ENCODE data around the gene HPX. TPM values are rescaled to one million over a fixed set of nuclear protein-coding genes. Genes with fewer than 3 reads are reported as not detected.
"Not testable (repeated sequence)": the region's sequence is repeated elsewhere in the genome, so short reads cannot be mapped to it uniquely, and the experiment has no call there.

HPX gene
- total RNA-seq, 1 donor from 2014 or later = 1.2 TPM

DNA sequence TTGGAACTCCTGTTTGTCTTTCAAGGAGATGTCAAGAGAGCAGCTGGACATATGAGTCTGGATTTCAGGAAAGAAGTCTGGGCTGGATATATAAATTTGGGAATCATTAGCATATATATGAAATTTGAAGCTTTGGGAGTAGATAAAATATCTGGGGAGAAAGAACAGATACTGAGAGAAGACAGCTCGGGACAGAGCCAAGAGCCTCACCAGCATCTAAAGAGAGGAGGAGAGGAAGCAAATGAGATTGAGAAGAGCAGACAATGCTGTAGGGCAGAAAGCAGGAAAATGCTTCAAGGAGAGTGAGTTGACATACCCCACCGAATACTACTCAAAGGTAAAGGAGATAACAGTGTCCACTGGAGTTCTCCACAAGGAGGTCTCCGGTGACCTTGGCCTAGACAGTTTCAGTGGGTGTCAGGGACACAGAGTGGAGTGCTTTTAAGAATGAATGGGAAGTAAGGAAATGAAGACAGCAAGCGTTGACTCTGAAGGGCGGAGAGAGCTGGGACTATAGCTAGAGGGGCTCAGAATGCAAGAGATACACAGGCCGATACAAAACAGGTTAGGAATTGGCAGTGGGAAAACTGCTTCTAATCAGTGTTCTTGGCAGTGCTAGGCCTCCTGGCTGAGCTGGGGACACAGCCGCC, 22.8 kb downstream of the HPX start:
- no peak for DNase-seq (ENCODE audit: low spot score)

DNA sequence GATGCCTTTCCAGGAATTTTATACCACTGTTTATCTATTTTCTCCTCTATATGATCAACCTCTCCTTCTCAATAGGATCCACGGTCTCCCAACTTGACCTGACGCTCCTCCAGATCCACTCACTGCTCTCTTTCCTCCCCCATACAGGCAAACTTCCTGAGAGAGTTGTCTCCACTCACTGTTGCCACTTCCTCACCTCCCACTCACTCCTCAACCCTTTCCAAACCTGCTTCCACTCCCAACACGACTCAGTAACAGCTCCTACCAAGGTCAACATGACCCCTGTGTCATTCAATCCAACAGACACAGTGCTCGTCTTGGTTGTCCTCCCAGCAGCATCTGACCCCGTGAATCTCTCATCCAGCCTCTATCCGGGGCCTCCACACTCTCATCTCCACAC, 25.0 kb downstream of the HPX start:
- DNase-seq (ENCODE audit: low spot score) = no peak

DNA sequence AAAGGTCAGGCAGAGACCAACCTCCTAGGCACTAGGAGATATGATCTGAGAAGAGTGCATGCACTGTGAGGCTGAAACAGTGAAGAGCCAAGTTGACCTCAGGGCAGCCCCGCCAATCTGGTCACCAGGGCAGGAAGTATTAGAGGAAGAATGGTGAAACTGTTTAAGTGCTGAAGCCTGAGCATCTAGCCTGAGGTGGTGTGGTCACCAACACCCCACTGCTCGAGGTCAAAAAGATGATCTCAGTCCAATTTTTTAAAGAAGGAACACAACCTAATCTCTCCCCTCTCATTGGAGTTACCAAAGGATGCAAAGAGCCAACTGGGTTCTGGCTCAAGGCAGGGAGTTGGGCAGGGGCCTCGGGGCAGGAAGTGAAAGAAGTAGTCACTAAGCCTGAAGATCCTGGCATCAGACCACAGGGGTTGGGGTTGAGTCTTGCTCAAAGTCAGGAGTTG, 25.9 kb downstream of the HPX start:
- no peak for DNase-seq (ENCODE audit: low spot score)

DNA sequence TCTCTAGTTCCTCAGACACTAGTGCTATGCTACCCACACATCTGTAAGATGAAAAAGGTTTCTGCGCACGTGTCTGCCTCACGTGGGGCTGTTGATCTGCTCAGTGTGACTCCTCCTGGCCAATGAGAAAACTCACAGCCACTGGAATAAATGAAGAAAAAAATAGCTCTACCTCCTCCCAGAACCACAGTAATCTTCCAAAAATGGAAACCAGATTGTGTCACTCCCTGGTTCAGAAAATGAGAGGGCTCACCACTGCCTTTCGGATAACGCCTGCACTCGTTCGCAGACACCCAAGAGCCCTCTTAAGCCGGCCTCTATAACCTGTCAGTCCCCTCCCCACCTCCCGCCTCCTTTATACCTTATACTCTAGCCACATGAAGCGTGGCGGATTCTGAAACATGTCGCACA, 27.0 kb downstream of the HPX start:
- no peak for DNase-seq (ENCODE audit: low spot score)

DNA sequence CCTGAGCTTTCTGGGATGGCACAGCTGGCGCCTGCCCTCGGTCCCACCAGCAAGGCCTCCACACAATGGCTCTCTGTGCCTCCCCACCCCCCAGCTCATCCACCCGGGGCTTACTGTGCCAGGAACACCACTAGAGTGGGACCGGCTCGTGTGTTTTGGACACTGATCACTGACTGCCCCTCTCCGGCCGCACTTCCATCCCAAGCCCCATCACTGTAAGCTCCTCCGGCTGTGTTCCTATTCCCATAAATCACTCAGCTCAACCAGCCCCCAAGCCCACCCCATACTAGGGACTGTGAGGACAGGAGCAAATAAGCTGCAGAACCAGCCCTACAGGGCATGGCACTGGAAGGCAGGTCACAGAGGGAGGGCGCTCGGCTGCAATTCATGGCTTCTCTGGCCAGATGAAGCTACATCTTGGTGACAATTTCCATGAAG, 29.2 kb downstream of the HPX start:
- no peak for DNase-seq (ENCODE audit: low spot score)

DNA sequence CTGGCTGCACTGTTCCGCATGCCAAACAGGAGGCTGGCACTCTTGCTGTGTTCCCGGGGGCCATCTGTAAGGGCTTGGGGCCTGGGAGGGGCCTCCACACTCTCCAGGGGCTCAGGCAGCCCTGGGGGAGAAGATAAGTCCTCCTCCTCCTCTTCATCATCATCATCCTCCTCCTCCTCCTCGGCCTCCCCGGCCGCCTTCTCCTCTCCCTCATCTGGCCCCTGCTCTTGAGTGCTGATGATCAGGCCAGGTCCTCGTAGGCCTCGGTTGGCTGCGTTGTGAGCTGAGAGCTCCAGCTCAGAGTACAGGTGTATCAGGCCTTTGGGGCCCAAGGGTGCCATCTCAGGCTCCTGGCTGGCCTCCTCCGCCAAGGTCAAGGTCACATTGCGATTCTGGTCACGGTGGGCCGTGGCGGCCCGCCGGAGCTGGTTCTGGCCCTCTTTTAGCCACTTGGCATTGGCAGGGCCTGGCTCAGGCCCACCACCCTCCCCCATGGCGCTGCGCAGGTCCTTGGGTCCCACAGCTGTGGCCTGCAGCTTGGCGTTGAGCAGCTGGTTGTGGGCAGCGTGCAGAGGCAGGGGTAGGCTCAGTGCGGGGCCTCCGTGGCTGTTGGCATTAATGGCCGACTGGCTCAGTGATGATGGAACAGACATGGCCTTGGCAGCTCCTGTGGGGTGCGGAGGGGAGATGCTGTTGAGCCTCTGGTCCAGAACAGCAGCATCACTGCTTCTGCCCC, 29.9 kb downstream of the HPX start:
- DNase-seq (ENCODE audit: low spot score) = no peak

DNA sequence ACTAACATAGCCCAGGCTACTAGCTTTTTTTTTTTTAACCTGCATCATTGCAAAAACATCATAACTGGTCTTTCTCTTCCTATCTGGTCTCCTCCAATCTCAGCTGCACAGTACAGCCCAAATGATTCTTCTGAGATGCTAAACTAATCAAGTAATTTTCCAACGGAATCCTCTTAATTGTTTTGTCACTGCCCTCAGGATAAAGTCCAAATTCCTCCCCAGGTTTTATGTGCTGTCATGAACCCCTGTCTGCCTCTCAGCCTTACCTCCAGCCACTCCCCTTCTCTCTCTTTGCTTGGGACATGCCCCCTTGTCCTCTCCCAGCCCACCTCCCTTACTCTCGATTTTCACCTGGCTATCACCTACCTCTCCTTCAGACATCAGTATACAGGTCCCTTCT, 34.4 kb downstream of the HPX start:
- no peak for DNase-seq (ENCODE audit: low spot score)

DNA sequence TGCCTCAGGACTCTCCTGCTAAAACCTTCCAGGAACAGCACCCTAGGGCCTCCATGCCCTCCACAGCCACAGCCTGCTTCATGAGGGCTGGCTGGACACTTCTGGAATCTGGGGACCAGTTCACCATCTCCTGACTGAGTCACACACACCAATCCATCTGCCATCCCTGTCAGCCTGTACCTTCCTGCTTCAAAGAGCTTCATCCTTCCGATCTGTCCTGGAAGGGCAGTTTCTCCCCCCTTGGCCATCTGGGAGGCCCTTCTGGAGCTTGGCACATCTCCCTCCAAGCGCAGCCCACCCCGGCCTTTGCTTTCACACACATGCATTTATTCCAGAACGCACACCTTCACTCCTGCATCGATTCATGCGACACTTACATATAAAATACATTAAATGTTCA, 34.9 kb downstream of the HPX start:
- no peak for DNase-seq (ENCODE audit: low spot score)

DNA sequence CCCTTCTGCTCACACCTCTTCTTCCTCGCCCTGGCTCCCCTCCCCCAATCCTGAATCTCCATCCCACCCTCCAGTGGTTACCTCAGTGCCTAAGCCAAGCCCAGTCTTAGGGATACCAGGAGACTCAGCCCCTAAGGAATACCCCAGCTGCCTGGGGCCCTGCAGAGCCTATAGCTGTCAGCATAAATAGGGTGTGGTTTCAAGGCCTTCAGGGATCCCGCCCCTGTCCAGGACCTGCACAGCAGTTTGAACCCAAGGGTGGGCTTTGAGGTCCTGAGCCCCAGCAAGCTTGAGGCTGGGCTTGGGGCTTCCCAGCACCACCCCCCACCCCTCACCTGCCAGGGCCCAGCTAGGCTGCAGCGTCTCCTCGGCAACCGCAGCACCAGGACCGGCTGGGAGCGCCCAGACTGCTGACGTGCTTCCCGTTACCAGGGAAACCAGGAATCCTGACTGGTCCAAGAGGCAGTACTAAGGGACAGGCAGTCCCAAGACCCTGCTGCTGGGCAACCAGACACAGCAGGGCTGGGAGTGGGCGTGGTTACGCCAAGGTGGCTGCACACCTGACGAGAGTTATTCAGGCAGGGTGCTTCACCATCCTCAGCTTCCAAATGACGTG, 35.6 kb downstream of the HPX start:
- no peak for DNase-seq (ENCODE audit: low spot score)

DNA sequence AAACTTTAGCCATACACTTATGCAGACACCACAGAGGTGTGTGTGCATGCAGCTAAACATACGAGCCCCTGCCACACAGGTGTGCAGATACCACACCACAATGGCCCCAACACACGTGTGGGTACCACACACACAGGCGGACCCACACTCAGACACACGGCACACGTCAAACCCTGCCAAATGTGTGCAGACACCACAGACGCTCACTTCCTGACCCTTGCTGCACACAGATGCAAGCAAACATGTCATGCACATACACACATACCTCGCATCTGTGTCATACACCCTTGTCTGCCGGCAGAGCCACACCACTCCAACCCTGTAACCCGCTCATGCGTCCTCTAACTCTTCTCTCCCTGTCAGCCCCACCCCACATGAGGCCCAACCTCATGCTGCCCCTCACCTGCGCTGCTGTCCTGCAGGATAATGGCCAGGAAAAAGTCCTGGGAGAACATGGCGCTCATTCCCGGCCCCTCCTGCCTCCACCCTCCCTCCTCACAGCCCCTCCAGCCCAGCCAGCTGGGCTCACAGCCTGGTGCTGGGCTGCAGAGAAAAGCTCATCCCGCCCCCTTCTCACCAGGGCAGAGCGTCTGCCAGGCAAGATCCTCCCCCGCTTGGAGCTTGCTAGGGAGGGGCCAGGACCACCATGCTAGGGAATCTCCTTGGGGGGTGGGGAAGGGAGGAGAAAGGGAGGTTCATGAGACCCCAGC, 36.3 kb downstream of the HPX start:
- DNase-seq (ENCODE audit: low spot score) = no peak

DNA sequence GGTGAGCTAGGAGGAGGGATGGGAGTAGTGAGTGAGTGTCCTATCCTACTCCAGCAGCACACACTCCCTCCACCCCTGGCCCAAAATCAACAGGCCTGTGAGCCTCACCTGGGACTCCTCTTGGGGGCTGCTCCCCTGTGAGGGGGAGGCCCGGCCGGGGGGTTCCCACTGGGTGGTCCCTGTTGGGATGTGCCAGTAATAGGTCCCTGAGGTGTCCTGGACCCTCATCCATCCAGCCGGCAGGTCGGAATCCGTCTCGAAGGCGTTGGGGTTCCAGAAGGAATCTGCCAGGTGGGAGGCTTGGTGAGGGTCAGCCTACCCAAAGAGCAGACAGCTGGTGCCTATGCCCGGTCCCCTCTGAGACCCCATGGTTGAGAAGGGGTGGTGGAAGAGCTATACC, 37.2 kb downstream of the HPX start:
- no peak for DNase-seq (ENCODE audit: low spot score)

DNA sequence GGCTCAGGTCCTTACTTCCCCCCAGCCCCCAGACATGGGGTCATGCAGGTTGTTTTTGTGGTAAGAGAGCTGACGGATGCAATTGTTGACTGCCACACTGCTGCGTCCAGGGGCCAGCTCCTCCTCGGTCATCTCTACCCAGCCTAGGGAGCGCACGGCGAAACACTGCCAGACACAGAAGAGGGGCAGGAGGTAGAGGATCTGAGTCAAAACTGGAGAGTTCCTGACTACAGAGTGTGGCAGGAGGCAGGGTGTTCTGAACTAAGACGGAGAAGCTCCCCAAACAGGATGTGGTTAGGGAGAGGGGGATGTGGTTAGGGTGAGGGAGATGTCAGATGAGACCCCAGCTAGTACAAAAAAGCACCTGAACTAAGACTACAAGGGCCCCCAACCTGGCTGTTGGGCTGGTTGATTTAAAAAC, 38.2 kb downstream of the HPX start:
- no peak for DNase-seq (ENCODE audit: low spot score)

DNA sequence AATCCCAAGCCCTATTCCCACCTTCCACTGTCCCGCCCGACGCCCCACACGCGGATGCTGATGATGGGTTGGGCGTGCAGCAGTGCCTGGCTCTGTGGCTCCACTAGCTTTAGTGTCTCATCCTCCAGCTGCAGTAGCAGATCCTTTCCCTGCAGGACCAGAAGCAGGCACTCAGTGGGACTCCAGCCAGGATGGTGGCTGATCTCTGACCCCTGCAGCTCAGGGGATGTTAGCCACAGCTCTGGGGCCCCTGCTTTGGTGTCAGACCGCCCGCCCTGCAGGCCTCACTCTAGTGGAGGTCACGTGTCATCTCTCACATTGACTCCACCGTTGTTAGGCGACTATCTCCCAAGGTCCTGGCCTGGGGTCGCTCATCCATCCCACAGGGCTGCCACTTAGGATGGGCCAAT, 38.7 kb downstream of the HPX start:
- no peak for DNase-seq (ENCODE audit: low spot score)

DNA sequence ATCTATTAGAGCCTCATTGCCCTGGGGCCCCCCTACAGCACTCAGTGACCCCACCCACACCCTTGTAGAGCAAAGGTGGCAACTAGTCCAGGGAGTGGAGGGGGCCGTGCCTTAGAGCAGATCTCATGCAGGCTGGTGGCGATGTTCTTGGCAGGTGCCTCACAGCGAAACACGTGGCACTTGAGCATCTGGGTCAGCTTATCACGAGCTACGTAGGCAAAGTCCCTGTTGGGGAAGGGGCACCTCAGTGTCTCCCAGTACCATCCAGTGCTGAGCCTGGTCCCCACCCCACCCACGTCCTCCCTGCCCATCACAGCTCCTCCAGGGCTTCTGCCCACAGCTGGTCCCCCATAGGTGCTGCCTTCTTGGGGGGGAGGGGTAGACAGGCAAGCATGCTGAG, 39.3 kb downstream of the HPX start:
- DNase-seq (ENCODE audit: low spot score) = no peak

DNA sequence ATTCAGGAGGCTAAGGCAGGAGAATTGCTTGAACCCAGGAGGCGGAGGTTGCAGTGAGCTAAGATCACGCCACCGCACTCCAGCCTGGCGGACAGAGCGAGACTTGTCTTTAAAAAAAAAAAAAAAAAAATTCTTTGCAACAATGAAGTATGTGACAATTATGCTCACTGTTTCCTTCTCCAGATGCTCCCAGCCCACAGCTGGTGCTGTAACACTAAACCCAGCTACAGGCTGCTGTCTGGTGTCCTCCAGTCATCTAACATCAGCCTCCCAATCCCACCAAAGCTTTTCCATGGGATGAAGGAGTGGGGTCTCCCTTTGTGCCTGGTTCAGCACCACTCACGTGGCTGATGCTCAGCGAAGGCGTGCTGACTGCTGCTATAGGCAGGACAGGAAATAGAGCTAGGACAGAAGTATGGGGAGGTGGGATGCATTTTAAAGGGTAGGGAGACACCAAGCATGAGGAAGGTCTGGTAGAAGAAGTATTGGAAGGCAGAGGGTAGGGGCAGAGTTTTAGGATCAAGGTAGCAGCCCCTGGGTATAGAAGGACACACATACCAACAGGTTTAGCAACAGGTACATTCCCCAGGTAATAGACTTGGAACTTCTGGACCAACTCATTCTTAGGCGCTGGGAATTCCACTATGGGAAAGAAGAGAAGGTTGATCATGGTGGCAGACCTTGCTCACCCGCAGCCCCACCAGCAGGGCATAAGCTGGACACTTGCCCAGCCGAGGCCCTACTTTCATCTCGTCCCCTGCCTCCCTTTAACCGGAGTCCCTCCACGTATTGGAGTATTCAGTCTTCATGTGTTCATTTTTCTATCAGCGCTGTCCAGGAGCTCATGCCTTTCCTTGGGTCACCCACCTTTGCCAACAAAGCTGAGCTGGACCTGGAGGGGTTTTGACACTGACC, 40.1 kb downstream of the HPX start:
- DNase-seq (ENCODE audit: low spot score) = no peak

DNA sequence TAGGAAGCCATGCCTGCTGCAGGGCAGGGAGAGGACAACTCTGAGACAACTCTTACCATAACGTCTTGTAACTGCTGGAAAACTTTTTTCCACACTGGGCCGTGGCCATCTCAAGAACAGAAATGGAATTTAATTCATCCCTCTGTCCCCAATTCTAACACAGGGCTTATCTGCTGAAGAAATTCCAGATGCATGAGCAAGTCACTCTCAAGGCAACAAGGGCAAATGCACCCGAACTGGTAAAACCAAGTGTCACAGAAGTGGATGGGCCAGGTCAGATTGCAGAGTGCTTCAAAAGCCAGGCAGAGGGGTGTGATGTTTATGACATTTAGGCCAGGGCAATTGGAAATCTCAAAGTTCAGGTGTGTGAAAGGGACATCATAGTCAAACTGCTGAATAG, 43.2 kb downstream of the HPX start:
- no peak for DNase-seq (ENCODE audit: low spot score)

DNA sequence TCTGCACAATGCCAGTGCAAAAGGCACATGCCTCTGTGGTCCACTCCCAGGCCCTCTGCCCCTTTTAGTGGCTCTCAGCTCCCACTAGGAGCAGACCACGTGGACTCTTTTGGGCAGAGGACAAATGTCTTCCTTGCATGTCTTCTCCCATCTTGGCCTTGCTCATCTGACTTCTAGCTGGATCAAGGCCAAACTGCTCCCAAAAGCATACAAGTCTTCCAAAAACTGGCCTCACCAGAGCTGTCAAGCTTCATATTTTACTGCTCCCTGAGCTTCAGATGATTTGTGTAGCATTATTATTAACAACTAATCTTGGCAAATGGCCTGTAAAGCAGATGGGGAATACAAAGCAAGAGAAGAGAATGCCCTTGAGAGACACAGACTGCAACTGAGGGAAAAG, 43.6 kb downstream of the HPX start:
- DNase-seq (ENCODE audit: low spot score) = no peak

DNA sequence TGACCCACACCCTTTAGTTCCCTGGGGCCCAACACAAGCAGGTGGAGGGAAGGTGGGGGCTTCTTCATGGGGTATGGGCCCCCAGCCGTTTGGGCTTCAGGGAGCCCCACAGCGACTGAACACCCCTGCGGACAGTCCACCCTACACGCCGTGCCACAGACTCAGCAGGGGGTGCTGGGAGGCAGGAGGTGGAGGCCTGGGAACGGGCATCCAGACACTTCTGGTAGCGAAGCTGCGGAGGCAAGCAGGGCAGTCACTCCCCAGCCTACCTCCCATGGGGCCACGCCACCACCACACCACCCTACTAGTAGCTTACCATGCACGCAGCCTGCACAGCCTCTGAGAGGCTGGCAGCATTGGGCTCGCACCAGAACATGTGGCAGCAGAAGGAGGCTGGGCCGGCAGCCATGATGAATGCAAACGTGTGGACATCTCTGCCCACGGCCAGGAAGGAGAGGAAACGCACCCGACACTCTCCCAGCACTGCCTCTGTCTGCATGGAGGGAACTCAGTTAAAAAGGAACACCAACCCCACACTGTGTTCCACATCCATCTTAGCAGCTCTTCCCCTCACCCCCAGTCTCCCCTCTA, 45.2 kb downstream of the HPX start:
- DNase-seq (ENCODE audit: low spot score) = no peak

DNA sequence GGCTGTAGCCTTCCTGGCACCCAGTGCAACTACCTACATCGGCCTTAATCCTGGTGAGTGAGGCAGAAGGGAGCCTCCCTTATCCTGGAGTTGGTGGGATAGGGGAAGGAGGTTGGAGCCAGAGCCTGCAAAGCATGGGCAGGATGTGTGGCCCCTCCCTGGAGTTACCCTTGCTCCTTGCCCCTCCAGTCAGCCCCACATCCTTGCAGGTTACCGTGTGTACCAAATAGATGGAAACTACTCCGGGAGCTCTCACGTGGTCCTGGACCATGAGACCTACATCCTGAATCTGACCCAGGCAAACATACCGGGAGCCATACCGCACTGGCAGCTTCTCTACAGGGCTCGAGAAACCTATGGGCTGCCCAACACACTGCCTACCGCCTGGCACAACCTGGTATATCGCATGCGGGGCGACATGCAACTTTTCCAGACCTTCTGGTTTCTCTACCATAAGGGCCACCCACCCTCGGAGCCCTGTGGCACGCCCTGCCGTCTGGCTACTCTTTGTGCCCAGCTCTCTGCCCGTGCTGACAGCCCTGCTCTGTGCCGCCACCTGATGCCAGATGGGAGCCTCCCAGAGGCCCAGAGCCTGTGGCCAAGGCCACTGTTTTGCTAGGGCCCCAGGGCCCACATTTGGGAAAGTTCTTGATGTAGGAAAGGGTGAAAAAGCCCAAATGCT, 46.7 kb downstream of the HPX start:
- no peak for DNase-seq (ENCODE audit: low spot score)

DNA sequence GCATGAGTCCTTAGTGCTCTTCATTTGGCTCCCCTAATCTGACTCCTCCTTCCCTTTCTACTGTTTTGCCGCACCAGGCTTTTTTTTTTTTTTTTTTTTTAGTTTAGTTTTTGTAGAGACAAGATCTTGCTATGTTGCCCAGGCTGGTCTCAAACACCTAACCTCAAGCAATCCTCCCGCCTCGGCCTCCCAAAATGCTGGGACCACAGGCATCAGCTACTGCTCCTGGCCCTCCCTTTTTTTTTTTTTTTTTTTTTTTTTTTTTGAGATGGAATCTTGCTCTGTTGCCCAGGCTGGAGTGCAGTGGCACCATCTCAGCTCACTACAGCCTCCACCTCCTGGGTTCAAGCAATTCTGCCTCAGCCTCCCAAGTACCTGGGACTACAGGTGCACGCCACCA, 48.5 kb downstream of the HPX start:
- DNase-seq (ENCODE audit: low spot score) = not testable (repeated sequence)
